GM18868 (cell line): ENCODE data around the gene CES5A.
"Not testable (repeated sequence)": the region's sequence is repeated elsewhere in the genome, so short reads cannot be mapped to it uniquely, and the experiment has no call there.

Experiments used
- ATAC-seq: cut with Tn5 transposase; IDR thresholded peaks from one replicate; pipeline ENCODE4 v1.9.1; 2021; ENCODE audit warnings: mild to moderate bottlenecking, moderate library complexity; ENCODE audit not compliant: unreplicated experiment

The CES5A gene

DNA sequence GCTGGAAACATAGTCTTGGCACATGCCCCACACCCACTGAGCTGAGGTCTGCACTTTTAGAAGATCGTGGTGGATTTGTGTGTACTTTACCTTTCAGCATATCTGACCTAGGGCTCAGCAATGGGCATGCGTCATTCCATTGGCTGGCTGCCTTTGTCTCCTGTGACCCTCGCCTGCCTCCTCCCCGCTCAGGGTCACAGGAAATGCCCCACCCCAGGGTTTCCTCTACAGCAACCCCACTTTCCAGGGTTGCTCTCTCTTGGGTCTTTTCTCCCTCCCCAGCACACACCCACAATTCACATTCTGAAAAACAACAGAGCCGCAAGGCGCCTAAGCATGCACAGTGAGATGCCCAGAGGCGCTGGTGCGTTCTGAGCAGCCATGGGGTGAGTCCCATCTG lies 71.5 kb downstream of the CES5A start:
- not testable (repeated sequence) for ATAC-seq
